Psoas muscle (tissue), 8 donors: ENCODE results near the gene CKLF. TPM values are rescaled to one million over a fixed set of nuclear protein-coding genes. Genes with fewer than 3 reads are reported as not detected.
A peak's percentile ranks its signal among the peaks of the same experiment; 100 is the strongest.

Experiments used
- ATAC-seq, 4 donors: fragments of 200-7000 bp; cut with Tn5 transposase; one replicate each; pipeline ENCODE4 v1.9.1; 2020; ENCODE audit warnings: moderate library complexity in 3 of 4, mild to moderate bottlenecking in 2 of 4
- DNase-seq, 2 donors: peaks; one replicate each; pipeline ENCODE4 v3.0.0-alpha.2; 2020
- H3K27ac ChIP-seq: fragments of 200-600 bp; one replicate; pipeline ENCODE4 v1.8.0; 2022
- H3K27me3 ChIP-seq, 3 donors: fragments of 200-600 bp in 1 of 3; one replicate each; pipeline versions ENCODE4 v1.6.1 to v1.8.0; 2013 to 2022; ENCODE audit warnings: low read length in 2 of 3, mild to moderate bottlenecking in 2 of 3, moderate library complexity in 1 of 3; ENCODE audit not compliant: insufficient read depth in 3 of 3
- H3K36me3 ChIP-seq, 2 donors: fragments of 200-600 bp in 1 of 2; one replicate each; pipeline versions ENCODE4 v1.6.1 to v1.8.0; 2013 to 2022; ENCODE audit warnings: low read depth in 1 of 2, mild to moderate bottlenecking in 1 of 2, moderate library complexity in 1 of 2; ENCODE audit not compliant: insufficient read depth in 1 of 2
- H3K4me1 ChIP-seq: fragments of 200-600 bp; one replicate; pipeline ENCODE4 v1.8.0; 2022
- H3K4me3 ChIP-seq: fragments of 200-600 bp; one replicate; pipeline ENCODE4 v1.8.0; 2022; ENCODE audit warnings: mild to moderate bottlenecking
- H3K9me3 ChIP-seq: fragments of 200-600 bp; one replicate; pipeline ENCODE4 v1.8.0; 2022
- CTCF ChIP-seq: fragments of 200-600 bp; IDR thresholded peaks from one replicate; pipeline ENCODE4 v1.8.0; 2022; ENCODE audit warnings: antibody characterized with exemption
- WGBS, 3 donors: extraction: QIAGEN DNeasy Blood & Tissue Kit; methylation state at CpG; one replicate each; pipeline versions ENCODE4 v1.1.6 to v1.1.7; 2013; 5-methylcytosine and 5-hydroxymethylcytosine counted together
- intact Hi-C, 2 donors: fragments of 100-400 bp; cut with DNase I; formaldehyde crosslinking; loops; one replicate each; pipeline versions ENCODE4 v1.11.0 to v1.14.2; 2022
- polyA plus RNA-seq, 3 donors: library from polyadenylated mRNA; stranded (reverse); fragments of 200-250 nt; gene quantifications; one replicate each; pipeline ENCODE4 v1.2.3, GENCODE V29; 2013
- total RNA-seq, 4 donors: library from RNA; stranded (reverse); fragmentation: NEBNext Ultra II Directional in 2 of 4; extraction: Animal tissue kit (Norgen Biotek cat#: 25700) in 2 of 4; gene quantifications; one replicate each; pipeline versions ENCODE4 v1.2.1 to v1.2.4, GENCODE V29; 2021 to 2023
- donor health status: healthy with polysubstance abuse.
- donor health status: DM: no; HTN: no; CAD: no; lungs with moderate emphysema.
- donor health status: Bipolar disorder and iron deficiency.
- donor health status: healthy.
- donor health status: DM: yes; HTN: yes; CAD: no.
- donor health status: DM: no; HTN: no; CAD: no.
- donor health status: DM: no; HTN: no; CAD: no.
- donor health status: DM: yes; HTN: yes; CAD: no.

The CKLF gene
- total and polyA plus RNA-seq, 7 donors: 4.1 to 21.1 (median 6.6) TPM

DNA sequence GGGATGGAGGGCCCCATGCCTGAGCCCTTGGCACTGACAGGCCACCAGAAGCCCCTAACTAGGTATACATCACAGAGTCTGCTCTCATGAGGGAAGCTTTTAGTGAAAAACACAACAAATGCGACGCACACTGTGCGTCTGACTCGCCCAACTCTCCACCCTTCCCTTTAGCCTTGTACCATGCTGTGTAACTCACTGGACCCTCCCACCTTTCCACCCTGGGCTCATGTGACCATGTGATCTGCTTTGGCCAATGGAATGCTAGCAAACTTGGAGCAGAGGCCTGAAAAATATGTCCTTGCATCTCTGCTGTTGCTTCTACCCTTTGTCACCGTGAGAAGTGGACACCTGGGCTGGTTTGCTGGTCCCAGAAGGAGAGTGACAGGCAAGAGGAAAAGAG lies 24.1 kb upstream of the CKLF start:
- peaks cover 0 to 90% of the 10 kb centered on the region in 2 donors for H3K36me3 ChIP-seq
- H3K9me3 ChIP-seq: no peaks in the 10 kb centered on the region
- H3K4me1 ChIP-seq: peaks cover 3% of the 10 kb centered on the region
- no peak for TF ChIP-seq CTCF
- ATAC-seq: no peak
- no peak for DNase-seq
- no peak overlapping the region for H3K4me3 ChIP-seq
- no peak overlapping the region for H3K27ac ChIP-seq
- no peaks in the 10 kb centered on the region for H3K27me3 ChIP-seq
- 97 to 99% (median 97%) methylated on average over 5 of the region's 5 CpGs for WGBS, 3 donors
- intact Hi-C loops: no loop called here

- TF ChIP-seq CTCF: no peak
- no peaks in the 10 kb centered on the region for H3K9me3 ChIP-seq
- ATAC-seq: no peak
- DNase-seq: no peak
- H3K36me3 ChIP-seq: peaks cover 0 to 88% of the 10 kb centered on the region in 2 donors
- intact Hi-C loops: no loop called here
- H3K4me1 ChIP-seq: peaks cover 3% of the 10 kb centered on the region
- H3K4me3 ChIP-seq: no peak overlapping the region
- 85 to 88% (median 85%) methylated on average over 6 of the region's 6 CpGs for WGBS, 3 donors
- no peak overlapping the region for H3K27ac ChIP-seq
- no peaks in the 10 kb centered on the region for H3K27me3 ChIP-seq
Measured at GRCh38 chr16:66529475-66529874, 22.9 kb upstream of the CKLF start.

- intact Hi-C loops: no loop called here
- Histone ChIP-seq H3K27me3 (no peaks in the 10 kb centered on the region), H3K27ac (no peak overlapping the region), H3K4me1 (no peaks in the 10 kb centered on the region), H3K9me3 (no peaks in the 10 kb centered on the region), H3K36me3 (peaks cover 0 to 80% of the 10 kb centered on the region in 2 donors), H3K4me3 (no peak overlapping the region)
- DNase-seq (no peak), ATAC-seq (peak; percentile 45 to 81 (median 60))
- 54 to 90% (median 83%) methylated on average over 1 of the region's 1 CpG for WGBS, 3 donors
- no peak for TF ChIP-seq CTCF
Measured at GRCh38 chr16:66534376-66534799, 18.0 kb upstream of the CKLF start.

GRCh38 chr16:66536525-66536924 lies 15.9 kb upstream of the CKLF start:
- Histone ChIP-seq H3K4me1 (no peaks in the 10 kb centered on the region), H3K4me3 (no peak overlapping the region), H3K27ac (no peak overlapping the region), H3K36me3 (peaks cover 2 to 73% of the 10 kb centered on the region in 2 donors), H3K9me3 (no peaks in the 10 kb centered on the region), H3K27me3 (no peaks in the 10 kb centered on the region)
- 84 to 89% (median 89%) methylated on average over 4 of the region's 4 CpGs for WGBS, 3 donors
- DNase-seq: no peak
- ATAC-seq: no peak
- TF ChIP-seq CTCF: no peak
- intact Hi-C loops: no loop called here

- no peak overlapping the region for H3K27ac ChIP-seq
- intact Hi-C loops: no loop called here
- no peaks in the 10 kb centered on the region for H3K4me1 ChIP-seq
- H3K27me3 ChIP-seq: no peaks in the 10 kb centered on the region
- no peak for ATAC-seq
- H3K36me3 ChIP-seq: peaks cover 2 to 73% of the 10 kb centered on the region in 2 donors
- 90 to 96% (median 90%) methylated on average over 2 of the region's 2 CpGs for WGBS, 3 donors
- H3K4me3 ChIP-seq: no peak overlapping the region
- no peak for DNase-seq
- no peaks in the 10 kb centered on the region for H3K9me3 ChIP-seq
- TF ChIP-seq CTCF: no peak
Measured at GRCh38 chr16:66537236-66537635, 15.1 kb upstream of the CKLF start.
